Prostate gland (tissue), 2 donors: ENCODE data around the gene SCMH1.

ENCODE experiments used
- POLR2AphosphoS5 ChIP-seq: sonication (generic); formaldehyde crosslinking; IDR thresholded peaks from one replicate; pipeline ENCODE4 v1.6.1; 2017; ENCODE audit warnings: antibody characterized with exemption
- TF ChIP-seq, protein P1 (sequence below), 4 experiments: fragments of 200-600 bp in 2 of 4; fragments of 450-650 bp in 2 of 4; sonication (generic) in 2 of 4; IDR thresholded peaks; 1 replicate in 3 of 4; 2 replicates in 1 of 4; pipeline ENCODE4 v1.5.1; 2016 to 2019; ENCODE audit warnings: antibody characterized with exemption in 4 of 4, mild to moderate bottlenecking in 2 of 4, moderate library complexity in 2 of 4

DNA sequence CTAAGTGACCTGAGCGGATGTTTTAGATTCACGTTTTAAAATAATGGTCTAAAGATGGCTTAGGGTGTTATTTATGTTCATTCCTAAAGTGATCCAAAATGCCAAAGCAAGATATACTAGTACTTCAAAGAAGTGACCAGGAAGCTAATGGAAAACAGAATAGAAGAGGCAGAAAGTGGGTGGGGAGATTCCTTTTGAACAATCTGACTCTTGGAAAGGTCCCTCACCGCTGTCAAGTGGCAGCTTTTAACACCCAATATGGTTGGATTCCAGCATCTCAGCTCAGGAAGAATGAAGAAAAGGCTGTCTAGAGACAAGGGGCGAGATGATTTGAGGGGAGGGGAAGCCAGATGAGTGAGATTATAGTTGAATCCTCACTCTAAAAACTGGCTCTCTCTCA, 90.3 kb downstream of the SCMH1 start:
- TF ChIP-seq, protein P1, sequence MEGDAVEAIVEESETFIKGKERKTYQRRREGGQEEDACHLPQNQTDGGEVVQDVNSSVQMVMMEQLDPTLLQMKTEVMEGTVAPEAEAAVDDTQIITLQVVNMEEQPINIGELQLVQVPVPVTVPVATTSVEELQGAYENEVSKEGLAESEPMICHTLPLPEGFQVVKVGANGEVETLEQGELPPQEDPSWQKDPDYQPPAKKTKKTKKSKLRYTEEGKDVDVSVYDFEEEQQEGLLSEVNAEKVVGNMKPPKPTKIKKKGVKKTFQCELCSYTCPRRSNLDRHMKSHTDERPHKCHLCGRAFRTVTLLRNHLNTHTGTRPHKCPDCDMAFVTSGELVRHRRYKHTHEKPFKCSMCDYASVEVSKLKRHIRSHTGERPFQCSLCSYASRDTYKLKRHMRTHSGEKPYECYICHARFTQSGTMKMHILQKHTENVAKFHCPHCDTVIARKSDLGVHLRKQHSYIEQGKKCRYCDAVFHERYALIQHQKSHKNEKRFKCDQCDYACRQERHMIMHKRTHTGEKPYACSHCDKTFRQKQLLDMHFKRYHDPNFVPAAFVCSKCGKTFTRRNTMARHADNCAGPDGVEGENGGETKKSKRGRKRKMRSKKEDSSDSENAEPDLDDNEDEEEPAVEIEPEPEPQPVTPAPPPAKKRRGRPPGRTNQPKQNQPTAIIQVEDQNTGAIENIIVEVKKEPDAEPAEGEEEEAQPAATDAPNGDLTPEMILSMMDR (IDR thresholded peaks at IDR 0.05): no peak
- TF ChIP-seq POLR2AphosphoS5: no peak
